NCI-H510A treated with DMSO at 0.1 percent for 48 hours (cell line): ENCODE measurements around the gene NUBPL.

Experiments used
- DNase-seq: peaks from one replicate; lab custom pipeline; 2025; lab: John Stamatoyannopoulos, UW

The NUBPL gene, protein sequence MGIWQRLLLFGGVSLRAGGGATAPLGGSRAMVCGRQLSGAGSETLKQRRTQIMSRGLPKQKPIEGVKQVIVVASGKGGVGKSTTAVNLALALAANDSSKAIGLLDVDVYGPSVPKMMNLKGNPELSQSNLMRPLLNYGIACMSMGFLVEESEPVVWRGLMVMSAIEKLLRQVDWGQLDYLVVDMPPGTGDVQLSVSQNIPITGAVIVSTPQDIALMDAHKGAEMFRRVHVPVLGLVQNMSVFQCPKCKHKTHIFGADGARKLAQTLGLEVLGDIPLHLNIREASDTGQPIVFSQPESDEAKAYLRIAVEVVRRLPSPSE

DNA sequence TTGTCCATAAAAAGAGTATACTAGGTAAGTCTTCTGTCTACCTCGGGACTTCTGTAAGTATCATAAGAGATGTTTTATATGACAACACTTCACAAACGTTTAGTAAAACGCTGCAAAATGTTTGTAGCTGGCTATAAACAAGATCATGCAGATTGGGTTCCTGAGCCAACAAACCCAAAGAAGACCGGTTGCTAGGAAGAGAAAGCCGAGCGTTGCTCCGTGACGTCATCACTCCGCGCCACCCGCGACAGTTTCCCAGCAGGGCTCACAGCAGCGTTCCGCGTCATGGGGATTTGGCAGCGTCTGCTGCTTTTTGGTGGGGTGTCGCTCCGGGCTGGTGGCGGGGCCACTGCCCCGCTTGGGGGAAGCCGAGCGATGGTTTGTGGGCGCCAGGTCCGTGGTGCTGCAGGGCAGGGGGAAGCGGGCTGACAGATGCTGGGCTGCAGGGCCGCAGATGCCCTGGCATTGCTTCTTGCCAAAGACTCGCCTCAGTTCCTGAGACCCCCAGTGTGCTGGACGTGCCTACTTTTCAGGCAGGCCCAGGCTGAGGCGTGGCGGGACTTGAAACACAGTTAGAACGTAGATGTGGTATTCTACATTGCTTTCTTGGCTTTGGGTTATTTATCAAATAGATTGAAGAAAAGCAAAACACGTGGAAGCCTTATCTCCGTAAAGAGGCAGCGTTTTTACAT is at the start of gene NUBPL:
Gene NUBPL, plus strand, starts transcription at position 250 of the 692 bp plus-strand sequence. Its CDS starts 36 bp downstream, at position 286.
- peak; percentile 86 for DNase-seq

- no peak for DNase-seq
Measured at GRCh38 chr14:31527087-31527486, 34.1 kb upstream of the NUBPL start.

GRCh38 chr14:31527546-31527945 is 33.7 kb upstream of the NUBPL start:
- DNase-seq, result no peak

- no peak for DNase-seq
Measured at GRCh38 chr14:31529053-31529452, 32.2 kb upstream of the NUBPL start.

- DNase-seq, result no peak
Measured at GRCh38 chr14:31530136-31530535, 31.1 kb upstream of the NUBPL start.

DNA sequence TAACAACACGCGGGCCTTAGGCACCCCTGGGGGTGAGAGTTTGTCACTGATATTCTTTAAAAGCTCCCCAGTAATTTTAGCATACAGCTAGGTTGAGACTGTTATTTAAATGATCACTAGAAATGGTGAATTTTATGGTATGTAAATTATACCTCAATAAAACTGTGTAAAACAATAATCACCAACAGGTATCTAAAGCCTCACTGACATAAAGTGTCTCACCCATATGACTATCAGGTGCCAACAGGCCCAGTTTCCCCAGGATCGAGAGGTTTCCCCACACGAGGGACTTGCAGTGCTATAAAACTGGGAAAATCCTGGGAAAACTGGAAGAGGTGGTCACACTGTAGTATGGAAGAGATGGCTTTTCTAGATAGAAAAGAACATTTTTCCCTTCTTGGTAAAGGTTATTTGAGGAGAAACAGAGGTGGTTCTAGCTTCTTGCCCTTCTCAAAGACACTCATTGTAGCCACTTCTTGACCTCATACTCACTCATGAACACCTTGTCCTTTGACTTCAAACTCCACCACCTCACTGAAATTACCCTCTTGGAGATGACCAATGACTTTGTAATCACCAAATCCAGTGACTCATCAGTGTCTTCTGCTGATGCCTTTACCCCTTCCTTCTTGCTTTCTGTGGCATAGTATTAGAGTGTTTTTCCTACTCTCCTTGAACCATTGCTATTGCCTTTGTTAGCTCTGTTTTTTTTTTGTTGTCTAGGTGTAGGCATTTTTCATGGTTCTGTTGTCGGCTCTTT is 24.8 kb upstream of the NUBPL start:
- DNase-seq, result no peak

DNA sequence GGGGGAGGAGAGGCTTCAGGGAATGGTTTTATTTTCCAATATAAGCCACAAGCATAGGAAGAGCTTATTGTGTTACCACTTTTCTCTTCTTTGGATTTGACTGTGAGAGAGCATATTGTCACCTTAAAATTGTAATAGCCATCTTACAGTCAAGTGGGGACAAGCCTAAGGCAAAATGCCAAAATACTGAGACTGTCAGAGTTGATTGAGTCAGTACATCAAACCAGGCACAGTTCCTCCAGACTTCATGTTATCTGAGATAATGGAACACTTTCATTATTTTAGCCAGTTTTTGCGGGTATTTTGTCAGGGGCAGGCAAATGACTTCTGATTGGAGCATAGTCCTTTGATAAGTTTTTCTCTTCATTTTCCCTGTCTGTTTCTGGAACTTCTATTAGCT is 19.5 kb upstream of the NUBPL start:
- DNase-seq, result no peak

GRCh38 chr14:31543969-31544799 is 17.0 kb upstream of the NUBPL start:
- no peak for DNase-seq

- DNase-seq, result no peak
Measured at GRCh38 chr14:31544816-31545215, 16.4 kb upstream of the NUBPL start.

DNA sequence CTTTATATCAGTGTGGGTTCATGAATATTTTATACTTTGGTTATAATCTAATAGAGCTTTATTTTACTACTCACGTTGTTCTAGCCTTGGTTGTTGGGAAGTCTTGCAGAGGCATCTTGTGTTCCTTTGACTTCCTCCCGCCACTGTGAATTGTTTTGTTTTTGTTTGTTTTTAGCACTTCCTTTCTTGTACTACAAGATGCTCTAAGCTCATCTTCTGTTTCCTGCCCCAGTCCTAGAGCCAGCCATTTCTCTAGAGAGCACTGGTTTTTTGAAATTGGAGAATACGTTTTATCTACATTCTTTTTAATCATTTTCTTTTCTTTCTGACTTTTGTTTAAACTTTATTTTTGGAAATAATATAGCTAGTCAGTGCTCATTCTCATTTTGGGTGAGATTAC is 15.9 kb upstream of the NUBPL start:
- no peak for DNase-seq

- DNase-seq, result no peak
Measured at GRCh38 chr14:31549817-31550216, 11.4 kb upstream of the NUBPL start.

DNA sequence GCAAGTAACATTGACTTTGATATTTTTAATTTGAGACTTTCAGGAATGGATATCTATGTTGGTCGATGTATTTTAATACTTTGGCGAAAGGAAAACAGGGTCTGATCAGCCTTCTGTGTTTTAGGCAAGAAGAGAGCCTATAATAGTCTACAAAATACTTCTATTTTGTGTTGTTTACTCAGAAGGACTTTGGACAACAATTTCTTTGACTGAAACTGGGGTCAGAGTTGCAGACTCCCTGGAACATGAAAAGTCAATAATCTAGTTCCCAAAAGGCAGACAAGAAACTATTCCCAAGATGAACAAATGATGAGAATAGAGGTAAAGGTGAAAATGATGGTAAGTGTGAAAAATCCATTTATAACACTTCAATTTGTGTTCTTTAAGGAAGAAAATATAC is 10.6 kb upstream of the NUBPL start:
- DNase-seq, result no peak

- DNase-seq, result no peak
Measured at GRCh38 chr14:31556191-31556590, 5.0 kb upstream of the NUBPL start.

- no peak for DNase-seq
Measured at GRCh38 chr14:31559939-31560338, 1.3 kb upstream of the NUBPL start.

DNA sequence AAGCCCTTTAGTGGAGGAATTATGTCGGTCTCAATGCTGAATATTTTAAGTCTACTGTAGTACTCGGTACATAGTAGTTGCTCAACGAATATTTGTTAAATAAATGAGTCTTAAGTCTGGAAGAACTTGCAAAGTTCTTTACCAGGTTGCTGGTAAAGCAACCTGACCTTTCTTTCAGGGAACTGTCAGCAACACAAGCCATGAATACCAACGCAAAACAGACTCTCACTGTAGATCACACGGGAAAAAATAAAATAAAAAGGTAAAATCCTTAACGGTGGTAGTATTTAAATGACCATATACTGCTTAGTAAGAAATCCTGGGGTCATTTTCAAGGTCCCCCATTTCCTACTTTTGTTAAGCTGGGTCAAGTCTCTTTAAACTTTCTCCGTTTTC is 447 bp upstream of the NUBPL start:
- no peak for DNase-seq

GRCh38 chr14:31564194-31564593 is 3.0 kb downstream of the NUBPL start:
- no peak for DNase-seq

GRCh38 chr14:31566456-31566855 is 5.3 kb downstream of the NUBPL start:
- no peak for DNase-seq

DNA sequence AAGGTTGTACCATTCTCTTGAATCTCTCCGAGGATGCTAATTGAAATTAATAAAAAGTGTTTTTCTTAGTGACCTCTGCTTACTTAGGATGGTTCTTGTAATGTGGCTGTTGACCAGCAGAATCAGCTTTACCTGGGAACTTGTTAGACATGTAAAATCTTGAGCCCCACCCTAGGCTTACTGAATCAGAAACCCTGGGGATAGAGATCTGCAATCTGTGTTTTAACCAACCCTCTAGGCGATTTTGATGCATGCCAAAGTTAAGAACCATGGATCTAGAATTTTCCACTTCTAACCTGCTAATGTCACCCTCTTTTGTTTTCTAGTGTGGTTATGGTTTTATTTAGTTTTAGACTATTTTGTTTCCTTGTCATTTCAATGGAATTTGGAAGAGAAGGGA is 6.5 kb downstream of the NUBPL start:
- DNase-seq, result no peak

- DNase-seq, result no peak
Measured at GRCh38 chr14:31568161-31568560, 7.0 kb downstream of the NUBPL start.

- DNase-seq, result no peak
Measured at GRCh38 chr14:31568671-31569070, 7.5 kb downstream of the NUBPL start.

- DNase-seq, result no peak
Measured at GRCh38 chr14:31572955-31573354, 11.8 kb downstream of the NUBPL start.

DNA sequence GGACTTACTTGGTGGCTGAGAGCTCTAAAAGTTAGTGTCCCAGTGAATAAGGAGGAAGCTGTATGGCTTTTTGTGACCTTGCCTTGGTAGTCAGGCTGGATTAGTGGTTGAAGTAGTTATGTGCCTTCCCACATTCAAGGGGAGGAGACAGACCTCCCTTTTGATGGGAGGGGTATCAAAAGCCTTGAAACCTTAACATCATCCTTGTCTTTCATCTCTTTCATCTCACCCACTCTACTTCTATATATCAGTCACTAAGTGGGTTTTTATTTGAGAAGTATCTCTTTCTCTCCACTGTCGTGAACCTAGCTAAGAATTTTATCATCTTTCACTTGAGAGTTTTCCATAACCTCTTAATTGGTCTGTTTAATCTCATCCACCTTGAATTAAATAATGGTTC is 15.7 kb downstream of the NUBPL start:
- no peak for DNase-seq
